Dedifferentiated amniotic fluid mesenchymal stem cell (primary cell): Measurements from ENCODE around the gene MARK2.
A peak's percentile ranks its signal among the peaks of the same experiment; 100 is the strongest.

Experiments
- DNase-seq: peaks from one replicate; pipeline ENCODE4 v3.0.0-alpha.2; 2016; ENCODE audit errors: extremely low spot score

The MARK2 gene

DNA sequence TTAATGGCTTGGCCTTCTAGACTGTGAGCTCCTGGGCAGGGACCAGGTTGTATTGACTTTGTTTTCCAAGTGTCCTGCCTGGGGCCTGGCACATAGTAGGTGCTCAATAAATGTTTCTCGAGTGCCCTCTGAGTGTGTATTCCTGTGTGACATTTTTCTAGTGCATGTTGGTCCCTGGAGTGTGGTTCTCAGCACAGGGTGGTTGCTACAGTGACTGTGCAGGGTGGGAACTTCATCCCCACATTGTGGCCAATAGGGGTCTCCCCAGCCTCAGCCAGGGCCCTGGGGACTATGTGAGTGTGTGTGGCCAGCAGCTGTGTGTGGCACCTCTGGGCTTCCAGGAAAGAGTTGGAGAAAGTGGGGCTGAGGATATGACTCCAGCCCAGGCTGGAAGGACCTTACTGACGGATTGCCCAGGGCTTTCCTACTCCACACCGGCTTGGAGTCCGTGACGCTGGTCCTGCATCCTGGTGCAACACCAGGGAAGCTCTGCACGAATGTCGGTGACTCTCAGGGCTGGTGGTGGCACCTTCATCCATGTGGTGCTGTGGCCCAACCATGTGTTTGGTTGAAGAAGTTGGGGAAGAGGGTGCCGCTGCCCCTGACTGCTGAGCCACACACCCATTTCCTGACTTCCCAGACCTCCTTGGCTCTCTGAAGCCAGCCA is 9.0 kb upstream of the MARK2 start:
- DNase-seq: no peak

DNA sequence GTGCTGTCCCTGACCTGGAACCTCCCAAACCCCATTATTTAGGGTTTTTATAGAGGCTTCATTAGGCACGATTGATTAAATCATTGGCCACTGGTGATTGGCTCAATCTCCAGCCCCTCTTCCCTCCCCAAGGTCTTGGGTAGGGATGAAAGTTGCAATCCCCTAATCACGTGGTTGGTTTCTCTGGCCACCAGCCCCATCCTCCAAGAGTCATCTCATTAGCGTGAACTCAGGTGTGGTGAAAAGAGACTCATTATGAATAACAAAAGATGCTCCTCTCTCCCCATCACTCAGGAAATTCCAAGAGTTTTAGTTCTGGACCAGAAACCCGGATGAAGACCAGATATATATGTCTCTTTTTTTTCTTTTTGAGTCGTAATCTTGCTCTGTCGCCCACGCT is 7.6 kb upstream of the MARK2 start:
- DNase-seq: no peak

DNA sequence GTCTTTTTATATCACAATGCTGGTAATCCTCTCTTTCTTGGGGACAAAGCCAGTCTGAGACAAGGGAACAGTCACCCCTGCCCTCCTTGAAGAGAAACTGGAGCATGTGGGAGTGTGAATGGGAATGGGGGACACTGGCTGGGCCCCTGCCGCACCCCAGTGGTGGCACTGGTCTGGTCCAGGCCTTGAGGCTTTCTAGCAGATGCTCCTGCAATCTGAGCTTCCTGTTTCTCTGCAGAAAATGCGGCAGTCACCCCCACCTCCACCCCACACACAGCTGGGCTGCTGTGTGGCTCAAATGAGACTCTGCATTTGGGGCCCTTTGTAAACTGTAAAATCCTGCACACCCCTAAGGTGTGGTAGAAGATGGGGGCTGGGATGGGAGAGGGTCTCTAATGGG is 6.6 kb upstream of the MARK2 start:
- no peak for DNase-seq

DNA sequence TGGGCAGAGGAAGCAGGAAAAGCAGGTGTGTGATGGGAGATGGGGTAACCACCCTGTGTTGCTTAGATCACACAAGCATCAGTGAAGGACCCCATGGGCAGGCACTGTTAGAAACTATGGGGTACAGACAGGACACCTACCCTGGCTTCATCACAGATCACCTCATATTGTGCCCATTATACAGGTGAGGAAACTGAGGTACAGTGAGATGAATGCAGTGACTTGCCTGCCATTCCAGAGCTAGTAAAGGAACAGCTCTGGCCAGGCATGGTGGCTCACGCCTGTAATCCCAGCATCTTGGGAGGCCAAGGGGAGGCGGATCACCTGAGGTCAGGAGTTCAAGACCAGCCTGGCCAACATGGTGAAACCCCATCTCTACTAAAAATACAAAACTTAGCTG is 5.9 kb upstream of the MARK2 start:
- no peak for DNase-seq

DNA sequence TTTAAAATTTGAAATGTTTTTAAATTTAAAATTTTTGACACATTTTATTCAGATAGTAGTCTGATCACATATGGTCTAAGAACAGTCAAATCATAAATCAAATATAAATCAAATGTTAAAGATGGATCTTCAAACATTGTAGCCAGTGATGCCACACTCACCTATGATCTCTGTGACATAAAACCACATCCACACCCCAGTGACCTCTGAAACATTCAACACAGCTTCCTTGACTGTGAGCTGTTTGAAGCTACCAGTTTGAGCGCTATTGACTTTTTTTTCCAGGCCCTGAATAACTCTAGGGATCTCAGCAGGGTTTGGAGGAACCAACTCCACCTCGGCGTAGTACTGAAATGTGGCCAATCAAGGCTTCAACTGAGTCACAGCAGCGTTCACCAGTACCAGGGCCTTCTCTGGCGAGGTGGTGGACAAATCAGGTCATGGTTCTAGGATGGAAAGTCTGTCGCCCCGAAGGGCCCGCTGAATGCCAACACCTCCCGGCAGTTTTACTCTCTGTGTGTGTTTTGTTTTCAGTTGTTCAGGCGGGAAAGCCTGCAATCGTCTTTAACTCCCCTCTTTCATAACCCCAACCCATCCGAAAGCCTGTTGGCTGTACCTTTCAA is 4.3 kb upstream of the MARK2 start:
- DNase-seq: no peak

DNA sequence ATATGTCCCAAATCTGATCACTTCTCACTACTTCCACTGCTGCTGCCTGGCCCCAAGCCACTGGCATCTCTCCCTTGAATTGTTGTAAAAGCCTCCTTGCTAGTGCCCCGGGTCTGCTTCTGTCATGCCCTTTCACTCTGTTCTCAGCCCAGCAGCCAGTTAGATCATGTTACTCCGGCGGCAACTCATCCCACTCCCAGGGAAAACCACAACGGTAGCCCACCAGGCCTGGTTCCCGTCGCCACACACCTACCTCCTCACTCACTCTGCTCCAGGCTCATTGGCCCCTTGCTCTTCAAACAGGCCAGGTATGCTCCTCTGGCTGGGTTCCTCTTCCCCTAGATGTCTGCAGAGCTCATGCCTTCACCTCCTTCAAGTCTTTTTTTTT is 3.8 kb upstream of the MARK2 start:
- DNase-seq: no peak

DNA sequence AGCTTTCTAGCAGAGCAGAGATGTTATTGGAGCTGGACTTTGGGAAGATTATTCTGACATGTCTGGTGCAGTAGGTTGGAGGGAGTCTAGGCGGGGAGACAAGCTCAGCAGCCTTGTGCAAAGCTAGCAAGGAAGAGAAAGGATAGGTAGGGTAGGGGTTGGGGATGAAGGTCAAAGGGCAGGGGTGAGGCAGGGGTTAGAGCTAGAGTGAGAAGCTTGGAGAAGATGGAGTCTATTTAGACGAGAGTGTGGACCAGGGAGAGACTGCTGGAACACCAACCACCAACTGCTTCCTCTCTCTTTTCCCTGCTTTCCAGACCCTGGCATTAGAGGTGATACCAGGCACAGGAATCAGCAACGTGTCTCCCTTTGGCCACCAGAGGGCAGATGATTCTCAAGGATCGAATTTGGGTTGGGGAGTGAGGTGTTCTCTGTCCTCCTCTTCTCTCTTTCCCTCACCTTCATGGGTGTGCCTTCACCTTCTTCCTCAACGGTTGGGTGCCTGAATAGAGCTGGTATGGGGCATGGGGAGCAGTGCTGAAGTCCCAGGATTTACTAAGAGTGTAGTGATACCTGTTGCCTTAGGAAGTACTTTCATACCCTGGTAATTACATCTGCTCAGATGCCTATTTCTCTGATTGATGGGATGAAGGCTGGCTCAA is 1.8 kb upstream of the MARK2 start:
- DNase-seq: peak; percentile 72

DNA sequence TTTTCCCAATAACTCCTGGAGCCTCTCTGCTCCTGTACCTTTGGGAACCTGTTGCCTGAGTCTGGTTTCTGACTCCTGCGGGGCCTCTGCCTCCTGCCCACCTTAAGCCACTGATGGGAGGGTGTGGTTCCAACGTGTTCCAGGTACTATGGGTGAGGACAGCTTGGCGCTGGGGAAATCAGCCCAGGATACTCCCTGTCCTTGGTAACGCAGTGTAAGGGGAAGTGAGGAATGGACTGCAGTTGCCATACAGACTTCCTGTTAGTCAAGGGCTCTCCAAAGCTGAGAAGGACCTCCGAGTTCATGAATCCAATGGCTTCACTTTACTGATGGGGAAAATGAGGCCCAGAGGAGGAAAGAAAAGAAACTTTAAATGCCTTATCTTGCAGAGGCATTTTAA is 1.2 kb upstream of the MARK2 start:
- no peak for DNase-seq

GRCh38 chr11:63838150-63838677 is 696 bp upstream of the MARK2 start:
- DNase-seq: no peak

DNA sequence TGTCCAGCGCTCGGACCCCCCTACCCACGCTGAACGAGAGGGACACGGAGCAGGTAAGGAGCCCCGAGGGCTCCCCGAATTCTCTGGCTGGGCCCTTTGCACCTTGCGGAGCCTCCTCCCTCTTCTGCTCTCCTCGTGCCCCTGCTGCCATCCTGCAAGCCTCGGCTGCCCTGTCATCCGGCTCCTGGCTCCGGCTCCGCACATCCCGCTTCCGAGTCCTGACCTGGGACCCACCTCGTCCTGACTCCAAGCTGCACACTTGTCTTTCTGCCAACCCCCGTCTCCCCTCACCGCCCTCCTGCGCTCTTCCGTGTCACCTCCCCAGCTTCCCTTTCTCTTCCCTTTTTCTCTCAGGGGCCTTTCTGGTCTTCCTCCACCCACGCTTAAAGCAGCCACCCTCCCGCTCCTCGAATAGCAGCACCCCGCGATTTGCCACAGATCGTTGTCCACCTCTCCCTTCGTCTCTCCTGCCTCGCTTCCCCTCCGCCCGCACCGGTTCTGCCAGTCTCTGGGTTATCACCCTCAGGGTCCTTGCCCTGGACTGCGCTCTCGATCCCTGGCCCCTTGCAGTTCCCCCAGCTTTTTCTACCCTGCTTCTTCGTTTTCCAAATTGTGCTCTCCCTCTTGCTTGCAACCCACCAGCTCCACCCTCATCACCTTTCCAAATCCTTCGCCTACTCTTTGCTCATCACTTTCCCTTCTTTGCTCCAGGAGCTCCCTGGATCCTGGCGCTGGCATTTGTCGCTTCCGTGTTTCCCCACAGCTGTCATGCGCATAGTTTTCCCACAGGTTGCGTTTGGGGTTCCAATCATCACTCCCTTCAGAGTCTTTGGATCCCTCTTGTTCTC is 822 bp downstream of the MARK2 start:
- no peak for DNase-seq

- DNase-seq: no peak
Observed at GRCh38 chr11:63840356-63841060, 1.6 kb downstream of the MARK2 start.

GRCh38 chr11:63841554-63841953 is 2.6 kb downstream of the MARK2 start:
- peak; percentile 46 for DNase-seq

- DNase-seq: no peak
Observed at GRCh38 chr11:63843041-63843440, 4.1 kb downstream of the MARK2 start.

DNA sequence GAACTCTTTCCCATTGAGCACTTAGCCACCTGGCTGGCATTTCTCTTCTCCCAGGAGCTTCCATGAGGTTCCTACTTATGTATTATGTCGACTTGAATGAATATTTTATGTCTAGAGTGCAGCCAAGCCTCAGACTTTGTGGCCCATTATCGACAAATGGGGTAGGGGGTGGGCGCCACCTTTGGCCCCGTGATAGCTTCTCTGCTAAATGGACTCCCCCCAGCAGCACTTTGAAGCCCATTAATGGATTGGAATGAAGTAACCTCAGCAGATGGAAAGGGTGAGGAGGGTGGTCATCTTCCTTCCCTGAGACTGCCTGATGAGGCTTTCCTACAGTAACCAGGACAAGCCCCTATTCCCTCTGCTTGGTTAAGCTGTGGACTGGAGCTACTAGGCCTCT is 5.9 kb downstream of the MARK2 start:
- no peak for DNase-seq

DNA sequence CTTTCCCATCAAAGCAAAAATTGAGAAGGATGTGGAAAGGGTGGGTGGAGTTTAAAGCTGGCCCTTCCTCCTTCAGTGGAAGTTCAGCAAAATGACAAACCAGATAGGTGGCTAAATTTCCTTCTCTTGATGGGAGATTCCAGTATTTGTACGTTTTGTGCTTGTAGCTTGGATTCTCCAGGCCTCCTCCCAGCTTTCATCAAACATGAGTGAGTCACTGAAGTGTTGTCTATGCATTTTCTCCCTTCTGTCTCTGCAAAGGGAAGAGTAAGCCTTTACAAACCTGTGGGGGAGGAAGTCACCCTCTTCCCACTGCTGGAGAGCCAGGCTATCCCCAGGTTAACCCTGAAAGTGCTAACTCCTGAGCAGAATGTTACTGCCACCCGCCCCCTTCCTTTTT is 6.4 kb downstream of the MARK2 start:
- DNase-seq: peak; percentile 21

DNA sequence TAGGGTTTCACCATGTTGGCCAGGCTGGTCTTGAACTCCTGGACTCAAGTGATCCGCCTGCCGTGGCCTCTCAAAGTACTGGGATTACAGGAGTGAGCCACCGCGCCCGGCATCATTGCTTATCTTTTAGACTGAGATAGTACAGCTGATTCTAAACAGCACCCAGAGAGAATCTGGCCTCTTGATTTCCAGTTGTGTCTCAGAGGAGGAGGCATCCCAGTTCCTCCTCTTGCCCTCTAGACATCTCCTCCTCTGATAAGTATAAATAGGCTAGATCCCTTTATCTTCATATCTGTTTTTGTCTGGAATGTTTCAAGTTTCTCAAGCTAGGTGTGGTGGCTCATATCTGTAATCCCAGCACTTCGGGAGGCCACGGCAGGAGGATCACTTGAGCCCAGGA is 7.0 kb downstream of the MARK2 start:
- no peak for DNase-seq

GRCh38 chr11:63846897-63847296 is 8.0 kb downstream of the MARK2 start:
- DNase-seq: no peak

DNA sequence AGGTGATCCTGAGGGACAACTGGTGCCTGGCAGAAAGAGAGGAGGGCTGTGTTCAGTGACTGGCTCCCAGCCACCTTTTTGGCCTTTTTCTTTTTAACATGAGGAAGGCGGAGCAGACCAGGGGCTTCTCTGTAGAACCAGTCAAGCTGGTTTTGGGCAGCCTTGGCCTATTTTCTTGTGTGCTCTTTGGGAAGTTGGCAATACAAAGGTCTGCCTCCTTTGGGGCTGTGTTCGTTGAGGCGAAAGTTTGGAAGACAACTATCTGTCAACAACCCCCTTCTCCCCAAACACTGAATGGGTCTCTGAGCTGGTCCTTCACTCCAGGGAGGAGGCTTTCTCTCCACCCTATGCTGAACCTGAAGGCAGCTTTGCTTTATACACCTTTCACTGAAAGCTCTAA is 8.5 kb downstream of the MARK2 start:
- DNase-seq: no peak

GRCh38 chr11:63849691-63850090 is 10.8 kb downstream of the MARK2 start:
- no peak for DNase-seq

DNA sequence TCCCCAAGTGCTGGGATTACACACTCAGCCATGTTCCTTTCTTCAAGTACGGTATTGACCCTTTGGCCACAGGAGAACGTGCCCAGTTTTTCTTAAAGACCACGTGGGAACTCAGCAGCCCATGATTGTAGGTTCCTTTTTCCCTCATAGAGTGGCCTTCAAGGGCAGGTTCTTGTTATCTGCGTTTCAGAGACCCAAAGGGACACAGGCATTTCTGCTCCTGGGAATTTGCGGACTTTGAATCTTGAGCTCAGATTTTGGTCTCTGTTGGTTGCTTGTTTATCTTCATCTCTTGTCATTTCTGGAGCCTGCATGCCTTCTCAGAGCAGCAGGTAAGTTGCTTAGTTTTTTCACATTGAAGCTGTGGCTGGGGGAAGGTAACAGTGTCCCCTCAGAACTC is 12.0 kb downstream of the MARK2 start:
- no peak for DNase-seq

- no peak for DNase-seq
Observed at GRCh38 chr11:63851364-63851763, 12.5 kb downstream of the MARK2 start.

DNA sequence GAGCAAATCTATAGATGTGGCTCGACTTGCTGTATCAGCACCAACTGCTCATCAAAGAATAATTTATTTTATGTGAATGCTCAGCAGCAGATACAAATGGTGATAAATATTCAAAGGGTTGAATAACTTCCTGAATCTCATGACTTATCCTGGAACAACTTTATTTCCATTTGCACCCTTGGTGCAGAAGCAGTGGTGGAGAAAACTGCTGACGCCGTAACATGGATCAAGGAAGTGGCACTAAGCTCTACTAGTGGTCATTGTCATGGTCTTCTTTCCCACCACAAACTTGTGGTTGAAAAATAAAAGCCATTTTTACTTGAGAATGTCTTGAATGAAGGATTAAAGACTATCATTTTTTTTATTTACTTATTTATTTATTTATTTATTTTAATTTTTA is 14.6 kb downstream of the MARK2 start:
- DNase-seq: no peak
